Glutamatergic neuron (in vitro differentiated cells): ENCODE results near the gene ZNF221. TPM values are rescaled to one million over a fixed set of nuclear protein-coding genes. Genes with fewer than 3 reads are reported as not detected.
A peak's percentile ranks its signal among the peaks of the same experiment; 100 is the strongest.

Experiments
- DNase-seq: peaks from one replicate; pipeline ENCODE4 v3.0.0; 2022
- H3K27ac Mint-ChIP-seq: one replicate; pipeline ENCODE4 v1.8.0; 2020; ENCODE audit warnings: mild to moderate bottlenecking, mixed read lengths, inconsistent platforms; ENCODE audit not compliant: unreplicated experiment
- H3K27me3 Mint-ChIP-seq: one replicate; pipeline ENCODE4 v1.8.0; 2020; ENCODE audit warnings: mild to moderate bottlenecking, moderate library complexity, mixed read lengths, inconsistent platforms; ENCODE audit not compliant: unreplicated experiment
- H3K36me3 Mint-ChIP-seq: one replicate; pipeline ENCODE4 v1.8.0; 2020; ENCODE audit warnings: mild to moderate bottlenecking, mixed read lengths, inconsistent platforms; ENCODE audit not compliant: unreplicated experiment
- H3K4me1 Mint-ChIP-seq: one replicate; pipeline ENCODE4 v1.8.0; 2020; ENCODE audit warnings: mild to moderate bottlenecking, low read depth, mixed read lengths, inconsistent platforms; ENCODE audit not compliant: unreplicated experiment
- H3K4me3 Mint-ChIP-seq: one replicate; pipeline ENCODE4 v1.8.0; 2020; ENCODE audit warnings: mild to moderate bottlenecking, mixed read lengths, inconsistent platforms; ENCODE audit not compliant: unreplicated experiment
- H3K9me3 Mint-ChIP-seq: one replicate; pipeline ENCODE4 v1.8.0; 2020; ENCODE audit warnings: mild to moderate bottlenecking, moderate library complexity, mixed read lengths, inconsistent platforms; ENCODE audit not compliant: unreplicated experiment
- CTCF ChIP-seq: fragments of 200-600 bp; sonication (generic); IDR thresholded peaks from one replicate; pipeline ENCODE4 v1.5.0; 2021; ENCODE audit not compliant: partially characterized antibody, unreplicated experiment
- total RNA-seq: library from RNA; stranded (reverse); fragmentation: NEBNext Ultra II Directional; extraction: Animal tissue kit (Norgen Biotek cat#: 25700); gene quantifications from one replicate; pipeline ENCODE4 v1.2.1, GENCODE V29; 2021; ENCODE audit not compliant: unreplicated experiment

The ZNF221 gene
- total RNA-seq, 1 donor from 2014 or later = 16.1 TPM

DNA sequence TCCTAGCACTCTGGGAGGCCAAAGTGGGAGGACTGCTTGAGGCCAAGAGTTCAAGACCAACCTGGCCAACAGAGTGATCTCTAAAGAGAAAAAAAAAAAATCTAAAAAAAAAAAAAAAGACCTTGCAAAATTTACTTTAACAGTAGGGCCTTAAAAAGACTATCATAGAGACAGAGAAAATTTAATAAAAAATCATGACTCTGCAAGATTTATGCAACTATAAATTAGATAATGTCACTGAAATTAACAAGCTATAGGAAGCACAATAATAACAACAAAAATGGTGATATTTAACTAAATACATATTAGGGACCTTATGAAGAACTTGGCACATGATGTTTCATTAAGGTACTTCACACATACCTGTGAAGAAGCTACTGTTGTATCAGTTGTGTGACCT, 27.2 kb upstream of the ZNF221 start:
- H3K4me3 Mint-ChIP-seq = no peak overlapping the region
- no peaks in the 10 kb centered on the region for H3K9me3 Mint-ChIP-seq
- H3K27me3 Mint-ChIP-seq = no peaks in the 10 kb centered on the region
- no peak overlapping the region for H3K27ac Mint-ChIP-seq
- H3K4me1 Mint-ChIP-seq = no peaks in the 10 kb centered on the region
- DNase-seq = no peak
- TF ChIP-seq CTCF = no peak
- H3K36me3 Mint-ChIP-seq = peaks cover 21% of the 10 kb centered on the region

- no peak overlapping the region for H3K27ac Mint-ChIP-seq
- H3K27me3 Mint-ChIP-seq = no peaks in the 10 kb centered on the region
- DNase-seq = no peak
- H3K9me3 Mint-ChIP-seq = peaks cover 3% of the 10 kb centered on the region
- no peaks in the 10 kb centered on the region for H3K4me1 Mint-ChIP-seq
- no peak for TF ChIP-seq CTCF
- no peak overlapping the region for H3K4me3 Mint-ChIP-seq
- peaks cover 12% of the 10 kb centered on the region for H3K36me3 Mint-ChIP-seq
Measured at GRCh38 chr19:43928820-43929219, 22.2 kb upstream of the ZNF221 start.

DNA sequence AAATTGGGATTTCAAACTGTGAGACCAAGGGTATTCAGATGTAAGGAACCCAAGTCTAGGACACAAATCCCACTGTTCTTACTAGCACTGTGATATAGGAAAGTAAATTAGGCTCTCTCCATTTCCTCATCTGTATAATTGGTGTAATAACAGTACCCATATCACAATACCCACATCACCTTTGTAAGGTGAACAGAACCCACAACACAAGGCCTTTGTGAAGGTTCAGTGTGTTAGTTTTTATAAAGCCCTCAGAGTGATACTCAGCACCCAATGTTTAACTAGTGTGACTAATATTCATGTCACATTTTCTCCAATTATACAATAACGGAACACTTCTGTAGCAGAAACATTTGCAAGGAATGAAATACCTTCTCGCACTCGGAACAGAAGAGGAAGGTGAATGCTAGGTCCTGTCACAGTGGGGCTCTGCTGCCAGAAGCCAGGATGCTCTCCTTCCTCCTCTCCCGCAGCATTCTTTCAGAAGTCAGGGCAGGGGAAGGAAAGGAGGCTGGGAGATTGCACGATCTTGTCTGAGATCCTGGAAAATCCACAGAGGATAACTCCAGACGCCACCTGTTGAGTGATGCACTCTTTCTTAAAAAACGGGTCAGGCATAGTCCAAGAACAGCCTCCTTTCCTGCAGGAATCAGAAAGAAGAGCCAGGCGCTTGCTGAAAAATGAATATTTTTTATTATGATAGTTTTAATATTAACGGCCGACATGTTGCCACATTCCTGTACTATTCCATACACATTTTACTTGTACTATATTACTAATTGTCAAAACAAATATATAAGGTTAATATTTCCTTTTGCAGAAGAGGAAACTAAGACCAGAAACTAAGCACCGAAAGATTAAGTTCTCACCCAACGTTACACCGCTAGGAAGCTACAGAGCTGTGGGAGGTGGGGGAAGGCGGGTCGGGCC, 16.7 kb upstream of the ZNF221 start:
- no peak for TF ChIP-seq CTCF
- Mint-ChIP-seq H3K36me3 (peaks cover 3% of the 10 kb centered on the region), H3K4me1 (peaks cover 5% of the 10 kb centered on the region), H3K4me3 (peak overlapping the region; percentile 95), H3K27me3 (no peaks in the 10 kb centered on the region), H3K27ac (peak overlapping the region; percentile 17), H3K9me3 (peaks cover 2% of the 10 kb centered on the region)
- no peak for DNase-seq

- no peaks in the 10 kb centered on the region for H3K36me3 Mint-ChIP-seq
- no peak for TF ChIP-seq CTCF
- no peaks in the 10 kb centered on the region for H3K27me3 Mint-ChIP-seq
- H3K27ac Mint-ChIP-seq = peak within 1 kb of the TSS; percentile 55
- H3K4me1 Mint-ChIP-seq = peaks cover 5% of the 10 kb centered on the region
- H3K4me3 Mint-ChIP-seq = peak within 1 kb of the TSS; percentile 95
- H3K9me3 Mint-ChIP-seq = peaks cover 1% of the 10 kb centered on the region
- DNase-seq = peak; percentile 90
Measured at GRCh38 chr19:43934985-43935708, 15.9 kb upstream of the ZNF221 start, which contains the start of gene ZNF45. ZNF45 (minus strand) TSS chr19:43935282; CDS start chr19:43922185, 13,097 bp downstream.

GRCh38 chr19:43936188-43936587, 14.8 kb upstream of the ZNF221 start:
- no peak for DNase-seq
- Mint-ChIP-seq H3K9me3 (peaks cover 1% of the 10 kb centered on the region), H3K36me3 (no peaks in the 10 kb centered on the region), H3K4me3 (no peak overlapping the region), H3K27ac (no peak overlapping the region), H3K4me1 (peaks cover 5% of the 10 kb centered on the region), H3K27me3 (no peaks in the 10 kb centered on the region)
- no peak for TF ChIP-seq CTCF
